Progenitor cell of endocrine pancreas (in vitro differentiated cells): Measurements from ENCODE around the gene TEX14. TPM values are rescaled to one million over a fixed set of nuclear protein-coding genes. Genes with fewer than 3 reads are reported as not detected.

Experiments used
- DNase-seq: peaks from one replicate; pipeline ENCODE4 v3.0.0; 2021; ENCODE audit warnings: low spot score; ENCODE audit not compliant: unreplicated experiment
- H3K27ac Mint-ChIP-seq: 2 replicates; pipeline ENCODE4 v1.8.0; 2021; ENCODE audit warnings: mild to moderate bottlenecking, moderate library complexity, mixed read lengths
- H3K27me3 Mint-ChIP-seq: 2 replicates; pipeline ENCODE4 v1.8.0; 2021; ENCODE audit warnings: mixed read lengths
- H3K36me3 Mint-ChIP-seq: 2 replicates; pipeline ENCODE4 v1.8.0; 2022; ENCODE audit warnings: mixed read lengths; ENCODE audit not compliant: insufficient read depth
- H3K4me1 Mint-ChIP-seq: 2 replicates; pipeline ENCODE4 v1.8.0; 2021; ENCODE audit warnings: low read depth, mixed read lengths
- H3K4me3 Mint-ChIP-seq: 2 replicates; pipeline ENCODE4 v1.8.0; 2021; ENCODE audit warnings: low read depth, mild to moderate bottlenecking, moderate library complexity, mixed read lengths
- H3K9me3 Mint-ChIP-seq: 2 replicates; pipeline ENCODE4 v1.8.0; 2021; ENCODE audit warnings: low read depth, mixed read lengths
- CTCF ChIP-seq: fragments of 200-600 bp; sonication (generic); IDR thresholded peaks from one replicate; pipeline ENCODE4 v1.5.0; 2021; ENCODE audit warnings: antibody characterized with exemption, mild to moderate bottlenecking; ENCODE audit not compliant: unreplicated experiment
- total RNA-seq: library from RNA; stranded (reverse); gene quantifications from 2 replicates; pipeline ENCODE4 v1.2.1, GENCODE V29; 2021

TEX14 gene
- total RNA-seq, 1 donor from 2014 or later: 0.22 TPM

- no peak for DNase-seq
- TF ChIP-seq CTCF: no peak
- no peak overlapping the region for H3K27ac Mint-ChIP-seq
- H3K9me3 Mint-ChIP-seq: no peaks in the 10 kb centered on the region
- H3K4me3 Mint-ChIP-seq: no peak overlapping the region
- peaks cover 8% of the 10 kb centered on the region for H3K4me1 Mint-ChIP-seq
- H3K36me3 Mint-ChIP-seq: no peaks in the 10 kb centered on the region
- peaks cover 24% of the 10 kb centered on the region for H3K27me3 Mint-ChIP-seq
These were observed 170.2 kb downstream of the TEX14 start for GRCh38 chr17:58521680-58522079.

GRCh38 chr17:58520843-58521430 is 170.9 kb downstream of the TEX14 start:
- Mint-ChIP-seq H3K4me1 (peaks cover 15% of the 10 kb centered on the region), H3K4me3 (peak overlapping the region; percentile 14), H3K9me3 (no peaks in the 10 kb centered on the region), H3K27me3 (peaks cover 24% of the 10 kb centered on the region), H3K27ac (peak overlapping the region; percentile 21), H3K36me3 (no peaks in the 10 kb centered on the region)
- peak; percentile 59 for TF ChIP-seq CTCF
- no peak for DNase-seq

- Mint-ChIP-seq H3K36me3 (no peaks in the 10 kb centered on the region), H3K27ac (peak overlapping the region; percentile 99), H3K4me3 (peak overlapping the region; percentile 93), H3K4me1 (peaks cover 26% of the 10 kb centered on the region), H3K27me3 (peaks cover 14% of the 10 kb centered on the region), H3K9me3 (no peaks in the 10 kb centered on the region)
- peak; percentile 99 for DNase-seq
- no peak for TF ChIP-seq CTCF
These were observed 173.8 kb downstream of the TEX14 start for GRCh38 chr17:58517928-58518609.

- Mint-ChIP-seq H3K9me3 (no peaks in the 10 kb centered on the region), H3K27ac (peak overlapping the region; percentile 99), H3K4me1 (peaks cover 30% of the 10 kb centered on the region), H3K27me3 (peaks cover 10% of the 10 kb centered on the region), H3K4me3 (peak overlapping the region; percentile 93), H3K36me3 (no peaks in the 10 kb centered on the region)
- no peak for TF ChIP-seq CTCF
- no peak for DNase-seq
These were observed 174.4 kb downstream of the TEX14 start for GRCh38 chr17:58517378-58517927.

- no peak for DNase-seq
- Mint-ChIP-seq H3K27ac (peak overlapping the region; percentile 99), H3K9me3 (no peaks in the 10 kb centered on the region), H3K4me3 (peak overlapping the region; percentile 93), H3K4me1 (peaks cover 30% of the 10 kb centered on the region), H3K36me3 (no peaks in the 10 kb centered on the region), H3K27me3 (peaks cover 10% of the 10 kb centered on the region)
- no peak for TF ChIP-seq CTCF
These were observed 175.0 kb downstream of the TEX14 start for GRCh38 chr17:58516644-58517377.
